T-helper 9 cell (primary cell): ENCODE results near the gene RPL7A.
"Not testable (repeated sequence)": the region's sequence is repeated elsewhere in the genome, so short reads cannot be mapped to it uniquely, and the experiment has no call there.

Experiments used
- DNase-seq: peaks from one replicate; pipeline ENCODE4 v3.0.0-alpha.2; 2020

Gene RPL7A

DNA sequence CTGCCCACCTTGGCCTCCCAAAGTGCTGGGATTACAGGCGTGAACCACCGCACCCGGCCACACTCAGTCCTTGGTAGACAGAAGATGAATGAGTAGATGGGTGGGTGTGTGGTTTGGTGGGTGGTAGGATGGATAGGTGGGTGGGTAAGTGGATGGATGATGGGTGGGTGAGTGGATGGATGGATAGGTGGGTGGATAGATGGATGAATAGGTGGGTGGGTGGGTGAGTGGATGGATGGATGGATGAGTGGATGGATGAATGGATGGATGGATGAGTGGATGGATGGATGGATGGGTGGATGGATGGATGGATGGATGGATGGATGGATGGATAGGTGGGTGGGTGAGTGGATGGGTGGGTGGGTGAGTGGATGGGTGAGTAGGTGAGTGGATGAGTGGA lies 44.3 kb downstream of the RPL7A start:
- DNase-seq: not testable (repeated sequence)

DNA sequence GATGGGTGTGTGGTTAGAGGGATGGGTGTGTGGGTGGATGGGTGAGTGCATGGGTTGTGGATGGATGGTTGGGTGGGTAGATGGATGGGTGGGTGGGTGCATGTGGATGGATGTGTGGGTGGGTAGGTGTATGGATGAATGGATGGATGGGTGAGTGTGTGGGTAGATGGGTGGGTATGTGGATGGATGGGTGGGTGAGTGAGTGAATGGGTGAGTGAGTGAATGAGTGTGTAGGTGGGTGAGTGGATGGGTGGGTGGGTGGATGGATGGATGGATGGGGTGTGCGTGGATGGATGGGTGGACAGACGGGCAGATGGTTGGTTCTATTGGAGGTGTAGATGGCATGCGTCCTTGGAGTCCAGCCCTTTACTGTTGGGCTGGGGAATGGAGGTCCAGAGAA lies 45.4 kb downstream of the RPL7A start:
- DNase-seq: no peak

DNA sequence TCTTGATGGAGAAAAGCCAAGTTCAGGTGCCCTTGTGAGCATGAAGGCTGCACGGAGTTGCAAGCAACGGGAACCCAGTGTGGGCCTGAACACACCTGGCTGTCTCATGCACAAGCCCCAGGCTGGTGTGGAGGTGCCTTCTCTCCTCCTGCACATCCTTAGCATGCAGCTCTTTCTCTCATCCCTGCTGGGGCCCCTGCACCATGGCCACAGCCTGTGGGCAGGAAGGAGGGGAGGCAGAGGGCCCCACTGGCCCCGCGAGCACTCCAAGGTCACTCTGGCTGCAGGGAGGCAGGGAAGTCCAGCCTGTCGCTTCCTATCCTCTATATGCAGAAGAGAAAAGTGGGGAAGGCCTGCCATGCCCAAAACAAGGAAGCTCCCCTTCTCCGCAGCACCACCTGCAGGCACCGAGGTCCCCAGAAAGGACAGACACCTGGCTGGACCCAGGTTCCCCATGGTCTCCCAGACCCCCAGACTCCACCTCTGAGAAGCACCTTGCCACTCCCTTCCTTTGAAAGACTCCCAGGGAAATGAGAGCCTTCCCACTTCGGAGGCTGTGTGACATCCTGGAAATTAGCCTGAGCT lies 46.8 kb downstream of the RPL7A start:
- DNase-seq: no peak

DNA sequence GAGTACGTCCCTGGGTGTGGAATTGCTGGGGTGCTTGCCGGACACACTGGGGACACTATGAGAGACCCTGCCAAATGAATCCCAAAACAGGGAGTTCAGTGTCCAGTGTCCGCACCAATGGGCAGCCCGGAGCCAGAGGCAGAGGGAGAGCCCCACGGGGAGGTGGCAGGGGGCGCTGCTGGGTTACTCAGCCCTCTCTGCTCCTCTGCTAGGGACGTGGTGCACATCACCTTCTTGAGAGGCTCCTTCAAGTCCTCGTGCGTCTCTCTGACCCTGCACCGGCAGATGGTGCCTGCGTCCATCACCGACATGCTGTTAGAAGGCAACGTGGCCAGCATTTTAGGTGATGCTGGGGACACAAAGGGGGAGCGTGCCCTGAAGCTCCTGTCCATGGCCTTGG lies 48.9 kb downstream of the RPL7A start:
- no peak for DNase-seq

DNA sequence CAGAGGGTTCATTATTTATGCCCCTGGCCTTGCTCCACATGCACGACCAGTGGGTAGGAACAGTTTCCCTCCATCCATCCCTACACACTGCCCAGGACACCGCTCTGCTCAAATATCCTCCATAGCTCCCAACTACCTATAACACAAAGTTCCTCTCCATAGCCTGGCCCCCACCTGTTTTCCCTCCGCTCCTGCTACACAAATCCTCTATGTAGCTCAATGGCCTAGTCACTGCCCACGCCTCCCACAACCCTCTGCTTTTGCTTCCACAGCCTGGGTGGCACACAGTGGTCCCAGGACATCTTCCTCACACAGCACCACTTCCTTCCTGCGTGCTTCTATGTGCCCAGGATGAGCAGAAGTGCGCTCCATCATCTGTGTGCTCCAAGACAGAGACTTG lies 49.4 kb downstream of the RPL7A start:
- DNase-seq: no peak

DNA sequence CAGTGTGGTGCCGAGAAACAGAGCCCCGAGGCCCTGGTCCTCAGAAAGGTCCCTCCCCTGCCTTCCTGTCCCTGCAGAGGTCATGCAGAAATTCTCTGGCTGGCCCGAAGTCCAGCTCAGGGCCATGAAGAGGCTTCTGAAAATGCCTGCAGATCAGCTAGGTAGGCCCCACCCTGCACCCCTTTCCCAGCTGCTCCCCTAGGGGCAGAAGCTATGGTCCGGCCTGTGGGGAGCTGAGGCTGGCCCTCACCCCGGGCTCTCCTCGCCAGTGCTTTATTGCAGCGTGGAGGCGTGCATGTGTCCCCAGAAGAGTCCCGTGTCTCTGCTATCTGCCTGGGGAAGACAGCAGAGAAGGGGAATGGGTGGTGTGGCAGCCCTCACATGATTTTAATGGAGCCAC lies 49.9 kb downstream of the RPL7A start:
- DNase-seq: no peak

DNA sequence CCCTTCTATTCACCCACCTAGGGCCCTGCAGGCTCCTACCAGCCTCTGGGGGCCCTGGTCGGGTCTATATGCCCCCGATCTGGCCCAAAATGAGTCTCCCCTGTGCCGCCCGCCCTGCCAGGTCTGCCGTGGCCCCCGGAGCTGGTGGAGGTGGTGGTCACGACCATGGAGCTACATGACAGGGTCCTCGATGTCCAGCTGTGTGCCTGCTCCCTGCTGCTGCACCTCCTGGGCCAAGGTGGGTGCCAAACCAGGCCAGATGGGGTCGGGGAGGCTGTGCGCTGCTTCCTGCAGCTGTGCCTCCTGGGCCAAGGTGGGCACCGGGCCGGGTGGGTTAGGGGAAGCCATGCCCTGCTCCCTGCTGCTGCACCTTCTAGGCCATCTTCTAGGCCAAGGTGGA lies 52.3 kb downstream of the RPL7A start:
- no peak for DNase-seq
